Liver (tissue), 9 donors: ENCODE measurements around the gene DMAC2L. TPM values are rescaled to one million over a fixed set of nuclear protein-coding genes. Genes with fewer than 3 reads are reported as not detected.

Experiments used
- DNase-seq: peaks from one replicate; pipeline ENCODE4 v3.0.0-alpha.2; 2017; ENCODE audit warnings: low spot score
- H3K27ac ChIP-seq, 2 donors: one replicate each; pipeline ENCODE4 v1.7.0; 2013; ENCODE audit warnings: inconsistent platforms in 2 of 2, low read length in 2 of 2, control low read depth in 1 of 2, low read depth in 1 of 2, mild to moderate bottlenecking in 1 of 2
- H3K27me3 ChIP-seq, 4 donors: one replicate each; pipeline versions ENCODE4 v1.6.1 to v1.7.0; 2013; ENCODE audit warnings: low read length in 3 of 4, inconsistent platforms in 1 of 4, mild to moderate bottlenecking in 1 of 4, moderate library complexity in 1 of 4; ENCODE audit not compliant: control insufficient read depth in 4 of 4, insufficient read depth in 4 of 4
- H3K36me3 ChIP-seq, 4 donors: one replicate each; pipeline versions ENCODE4 v1.6.1 to v1.7.0; 2013; ENCODE audit warnings: low read length in 3 of 4, mild to moderate bottlenecking in 3 of 4, low read depth in 1 of 4, moderate library complexity in 1 of 4; ENCODE audit not compliant: control insufficient read depth in 4 of 4, insufficient read depth in 3 of 4
- H3K4me1 ChIP-seq, 4 donors: one replicate each; pipeline versions ENCODE4 v1.6.1 to v1.7.0; 2013; ENCODE audit warnings: low read length in 3 of 4, mild to moderate bottlenecking in 3 of 4, moderate library complexity in 1 of 4; ENCODE audit not compliant: control insufficient read depth in 4 of 4, insufficient read depth in 4 of 4
- H3K4me3 ChIP-seq, 3 donors: one replicate each; pipeline versions ENCODE4 v1.6.1 to v1.7.0; 2013; ENCODE audit warnings: low read length in 3 of 3, control low read depth in 1 of 3, low read depth in 1 of 3, mild to moderate bottlenecking in 1 of 3
- H3K9ac ChIP-seq, 2 donors: one replicate each; pipeline ENCODE4 v1.7.0; 2013; ENCODE audit warnings: low read length in 2 of 2, mild to moderate bottlenecking in 2 of 2, moderate library complexity in 2 of 2, control low read depth in 1 of 2, low read depth in 1 of 2
- H3K9me3 ChIP-seq, 4 donors: one replicate each; pipeline versions ENCODE4 v1.6.1 to v1.7.0; 2013; ENCODE audit warnings: low read length in 3 of 4; ENCODE audit not compliant: control insufficient read depth in 4 of 4
- EGR1 ChIP-seq, 2 donors: IDR thresholded peaks; 2 replicates each; pipeline ENCODE4 v1.6.1; 2016 to 2018; ENCODE audit warnings: antibody characterized with exemption in 2 of 2, low read depth in 2 of 2
- FOXA1 ChIP-seq: IDR thresholded peaks from 2 replicates; pipeline ENCODE4 v1.6.1; 2016; ENCODE audit warnings: antibody characterized with exemption
- GABPA ChIP-seq, 2 donors: IDR thresholded peaks in 1 of 2; conservative IDR thresholded peaks in 1 of 2; 2 replicates each; pipeline ENCODE4 v1.6.1; 2016; ENCODE audit warnings: antibody characterized with exemption in 2 of 2, mild to moderate bottlenecking in 1 of 2, moderate library complexity in 1 of 2
- HNF4A ChIP-seq, 2 donors: conservative IDR thresholded peaks; 2 replicates each; pipeline ENCODE4 v1.6.1; 2016; ENCODE audit warnings: antibody characterized with exemption in 2 of 2, mild to moderate bottlenecking in 2 of 2
- JUND ChIP-seq, 2 donors: IDR thresholded peaks; 2 replicates each; pipeline ENCODE4 v1.6.1; 2016; ENCODE audit warnings: antibody characterized with exemption in 2 of 2
- MAX ChIP-seq: IDR thresholded peaks from 2 replicates; pipeline ENCODE4 v1.6.1; 2016; ENCODE audit warnings: antibody characterized with exemption
- NR2F2 ChIP-seq: IDR thresholded peaks from 2 replicates; pipeline ENCODE4 v1.6.1; 2016; ENCODE audit warnings: antibody characterized with exemption
- RAD21 ChIP-seq, 2 donors: IDR thresholded peaks; 2 replicates each; pipeline ENCODE4 v1.6.1; 2016; ENCODE audit warnings: antibody characterized with exemption in 2 of 2, mild to moderate bottlenecking in 2 of 2
- REST ChIP-seq: IDR thresholded peaks from 2 replicates; pipeline ENCODE4 v1.6.1; 2016; ENCODE audit warnings: antibody characterized with exemption, mild to moderate bottlenecking
- SP1 ChIP-seq: IDR thresholded peaks from 2 replicates; pipeline ENCODE4 v1.6.1; 2018; ENCODE audit warnings: antibody characterized with exemption, mild to moderate bottlenecking
- TAF1 ChIP-seq: conservative IDR thresholded peaks from 2 replicates; pipeline ENCODE4 v1.6.1; 2016; ENCODE audit warnings: antibody characterized with exemption, mild to moderate bottlenecking
- YY1 ChIP-seq: IDR thresholded peaks from 2 replicates; pipeline ENCODE4 v1.6.1; 2016; ENCODE audit warnings: antibody characterized with exemption, mild to moderate bottlenecking
- WGBS: extraction: QIAGEN DNeasy Blood & Tissue Kit; methylation state at CpG from one replicate; pipeline ENCODE4 v1.1.7; 2013; 5-methylcytosine and 5-hydroxymethylcytosine counted together
- polyA plus RNA-seq, 2 donors: library from polyadenylated mRNA; stranded (reverse) in 1 of 2; unstranded in 1 of 2; fragments of 200-250 nt in 1 of 2; fragments of >200 nt in 1 of 2; fragmentation: Nextera tagmentation in 1 of 2; extraction: Ambion mirVana in 1 of 2; gene quantifications; one replicate each; pipeline versions ENCODE4 v1.2.1 to v1.2.3, GENCODE V29; 2013 to 2015
- total RNA-seq, 2 donors: library from RNA; depleted of rRNA; stranded (reverse); fragments of >200 nt; gene quantifications; one replicate each; pipeline ENCODE4 v1.2.3, GENCODE V29; 2014
- TF ChIP-seq, protein P1 (sequence below): fragments of 150-350 bp; IDR thresholded peaks from 2 replicates; pipeline ENCODE4 v1.5.1; 2017; ENCODE audit warnings: improper control_type of control experiment, low read depth, low read length; ENCODE audit not compliant: missing input control
- TF ChIP-seq, protein P2 (sequence below): IDR thresholded peaks from 2 replicates; pipeline ENCODE4 v1.6.1; 2016; ENCODE audit warnings: antibody characterized with exemption
- donor health status: healthy.
- donor health status: healthy.
- donor health status: healthy.
- donor health status: healthy.
- donor health status: healthy.

Gene DMAC2L
- total and polyA plus RNA-seq, 4 donors = 5.2 to 17.2 (median 6.5) TPM

- no peaks in the 10 kb centered on the region for H3K27me3 ChIP-seq
- 92% methylated on average over 4 of the region's 4 CpGs for WGBS
- H3K9me3 ChIP-seq = no peaks in the 10 kb centered on the region
- H3K4me1 ChIP-seq = peaks cover 0 to 5% (median 0%) of the 10 kb centered on the region in 4 donors
- no peak overlapping the region for H3K4me3 ChIP-seq
- TF ChIP-seq HNF4A (conservative IDR thresholded peaks at IDR 0.05) (no peak), FOXA1 (no peak), YY1 (no peak), REST (no peak), TAF1 (no peak), SP1 (no peak), GABPA (IDR thresholded peaks at IDR 0.05 in 1 of 2, conservative IDR thresholded peaks at IDR 0.05 in 1 of 2) (no peak), JUND (IDR thresholded peaks at IDR 0.05) (no peak), EGR1 (IDR thresholded peaks at IDR 0.05; ENCODE audit: low read depth in 2 of 2) (no peak), RAD21 (IDR thresholded peaks at IDR 0.05) (no peak), NR2F2 (no peak)
- TF ChIP-seq, protein P1, sequence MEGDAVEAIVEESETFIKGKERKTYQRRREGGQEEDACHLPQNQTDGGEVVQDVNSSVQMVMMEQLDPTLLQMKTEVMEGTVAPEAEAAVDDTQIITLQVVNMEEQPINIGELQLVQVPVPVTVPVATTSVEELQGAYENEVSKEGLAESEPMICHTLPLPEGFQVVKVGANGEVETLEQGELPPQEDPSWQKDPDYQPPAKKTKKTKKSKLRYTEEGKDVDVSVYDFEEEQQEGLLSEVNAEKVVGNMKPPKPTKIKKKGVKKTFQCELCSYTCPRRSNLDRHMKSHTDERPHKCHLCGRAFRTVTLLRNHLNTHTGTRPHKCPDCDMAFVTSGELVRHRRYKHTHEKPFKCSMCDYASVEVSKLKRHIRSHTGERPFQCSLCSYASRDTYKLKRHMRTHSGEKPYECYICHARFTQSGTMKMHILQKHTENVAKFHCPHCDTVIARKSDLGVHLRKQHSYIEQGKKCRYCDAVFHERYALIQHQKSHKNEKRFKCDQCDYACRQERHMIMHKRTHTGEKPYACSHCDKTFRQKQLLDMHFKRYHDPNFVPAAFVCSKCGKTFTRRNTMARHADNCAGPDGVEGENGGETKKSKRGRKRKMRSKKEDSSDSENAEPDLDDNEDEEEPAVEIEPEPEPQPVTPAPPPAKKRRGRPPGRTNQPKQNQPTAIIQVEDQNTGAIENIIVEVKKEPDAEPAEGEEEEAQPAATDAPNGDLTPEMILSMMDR = no peak
- TF ChIP-seq, protein P2, sequence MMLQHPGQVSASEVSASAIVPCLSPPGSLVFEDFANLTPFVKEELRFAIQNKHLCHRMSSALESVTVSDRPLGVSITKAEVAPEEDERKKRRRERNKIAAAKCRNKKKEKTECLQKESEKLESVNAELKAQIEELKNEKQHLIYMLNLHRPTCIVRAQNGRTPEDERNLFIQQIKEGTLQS = no peak
- H3K27ac ChIP-seq = no peak overlapping the region
- no peak for DNase-seq
- H3K9ac ChIP-seq = no peak overlapping the region
- H3K36me3 ChIP-seq = no peaks in the 10 kb centered on the region
These were observed 59.4 kb downstream of the DMAC2L start for GRCh38 chr14:50371546-50371945.

DNA sequence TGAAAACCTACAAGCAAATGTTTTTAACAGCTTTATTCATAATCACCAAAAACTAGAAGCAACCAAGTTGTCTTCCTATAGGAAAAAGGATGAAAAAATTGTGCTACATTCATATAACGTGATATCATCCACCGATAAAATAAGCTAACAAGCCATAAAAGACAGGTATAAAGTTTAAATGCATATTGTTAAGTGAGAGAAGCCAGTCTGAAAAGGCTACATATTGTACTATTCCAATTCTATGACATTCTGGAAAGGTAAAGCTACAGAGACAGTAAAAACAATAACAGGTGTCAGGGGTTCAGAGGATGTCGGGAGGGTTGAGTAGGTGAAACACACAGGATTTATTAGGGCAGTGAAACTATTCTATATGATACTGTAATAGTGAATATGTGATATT is 61.8 kb downstream of the DMAC2L start:
- TF ChIP-seq, protein P1 = no peak
- TF ChIP-seq EGR1 (IDR thresholded peaks at IDR 0.05; ENCODE audit: low read depth in 2 of 2) = no peak
- TF ChIP-seq MAX = no peak
- Histone ChIP-seq H3K27me3 (no peaks in the 10 kb centered on the region), H3K27ac (no peak overlapping the region), H3K9ac (no peak overlapping the region), H3K36me3 (no peaks in the 10 kb centered on the region), H3K4me3 (no peak overlapping the region), H3K9me3 (no peaks in the 10 kb centered on the region), H3K4me1 (no peaks in the 10 kb centered on the region)
- no peak for DNase-seq
- 75% methylated on average over 3 of the region's 3 CpGs for WGBS
